GM21717 (cell line): ENCODE data around the gene MT1E.

Experiments
- ATAC-seq: cut with Tn5 transposase; IDR thresholded peaks from one replicate; pipeline ENCODE4 v1.9.1; 2021; ENCODE audit warnings: mild to moderate bottlenecking, moderate library complexity; ENCODE audit not compliant: unreplicated experiment

MT1E gene

GRCh38 chr16:56623637-56624036 is 1.9 kb upstream of the MT1E start:
- no peak for ATAC-seq

GRCh38 chr16:56625943-56626654 is 518 bp downstream of the MT1E start:
- ATAC-seq = no peak

- no peak for ATAC-seq
Observed at GRCh38 chr16:56626685-56627084, 1.1 kb downstream of the MT1E start.

- no peak for ATAC-seq
Observed at GRCh38 chr16:56628486-56629350, 3.1 kb downstream of the MT1E start.

- ATAC-seq = no peak
Observed at GRCh38 chr16:56629531-56629930, 4.0 kb downstream of the MT1E start.

- peak; percentile 76 for ATAC-seq
Observed at GRCh38 chr16:56630134-56630533, 4.6 kb downstream of the MT1E start.

- no peak for ATAC-seq
Observed at GRCh38 chr16:56631197-56631596, 5.6 kb downstream of the MT1E start.

- ATAC-seq = no peak
Observed at GRCh38 chr16:56631832-56632155, 6.2 kb downstream of the MT1E start.

- no peak for ATAC-seq
Observed at GRCh38 chr16:56632156-56632847, 6.7 kb downstream of the MT1E start, which contains the start of gene MT1M. Gene MT1M, plus strand, starts transcription at chr16:56632659. Its CDS starts 73 bp downstream, at chr16:56632732.

- ATAC-seq = no peak
Observed at GRCh38 chr16:56632848-56633365, 7.3 kb downstream of the MT1E start.

GRCh38 chr16:56633535-56633934 is 8.0 kb downstream of the MT1E start:
- ATAC-seq = no peak

- ATAC-seq = no peak
Observed at GRCh38 chr16:56634715-56635440, 9.3 kb downstream of the MT1E start.

- ATAC-seq = no peak
Observed at GRCh38 chr16:56635441-56635967, 9.9 kb downstream of the MT1E start.

- ATAC-seq = no peak
Observed at GRCh38 chr16:56636616-56637413, 11.2 kb downstream of the MT1E start.

- ATAC-seq = no peak
Observed at GRCh38 chr16:56637814-56638750, 12.5 kb downstream of the MT1E start, which contains the start of gene MT1A. Gene MT1A, plus strand, starts transcription at chr16:56638666. Its CDS starts 73 bp downstream, at chr16:56638739.

- no peak for ATAC-seq
Observed at GRCh38 chr16:56639045-56639444, 13.5 kb downstream of the MT1E start.

- no peak for ATAC-seq
Observed at GRCh38 chr16:56640076-56640475, 14.5 kb downstream of the MT1E start.

GRCh38 chr16:56641166-56641565 is 15.6 kb downstream of the MT1E start:
- ATAC-seq = no peak
